Left cardiac atrium (tissue), 4 donors: ENCODE results near the gene PRR32. TPM values are rescaled to one million over a fixed set of nuclear protein-coding genes. Genes with fewer than 3 reads are reported as not detected.
"Not testable (repeated sequence)": the region's sequence is repeated elsewhere in the genome, so short reads cannot be mapped to it uniquely, and the experiment has no call there.

Experiments
- ATAC-seq, 2 donors: fragments of 200-7000 bp; cut with Tn5 transposase; one replicate each; pipeline ENCODE4 v1.9.1; 2020; ENCODE audit warnings: mild to moderate bottlenecking in 2 of 2, moderate library complexity in 2 of 2
- DNase-seq: peaks from one replicate; pipeline ENCODE4 v3.0.0-alpha.2; 2020
- intact Hi-C, 2 donors: fragments of 100-400 bp; cut with DNase I; formaldehyde crosslinking; loops; one replicate each; pipeline versions ENCODE4 v1.14.1 to v1.15.1; 2022 to 2023
- long read RNA-seq: library from polyadenylated mRNA; unstranded; transcript quantifications from one replicate; pipeline ENCODE4 v2.0.0, GENCODE V29; 2021
- total RNA-seq, 2 donors: library from RNA; stranded (reverse); fragmentation: NEBNext Ultra II Directional; extraction: Animal tissue kit (Norgen Biotek cat#: 25700); gene quantifications; one replicate each; pipeline ENCODE4 v1.2.1, GENCODE V29; 2021
- donor health status: DM: no; HTN: yes; CAD: no.
- donor health status: DM: no; HTN: yes; CAD: no; lungs with severe emphysema.
- donor health status: DM: yes; HTN: yes; CAD: no.
- donor health status: Dilated cardiomyopathy.

Gene PRR32
- total RNA-seq: 1 to 10 TPM; 3.9 to 4.9 TPM
- long read RNA-seq, partial matches to known transcripts: 0 of 1 reads
- long read RNA-seq, other reads (novel, unspliced or antisense): 0 of 1 reads

DNA sequence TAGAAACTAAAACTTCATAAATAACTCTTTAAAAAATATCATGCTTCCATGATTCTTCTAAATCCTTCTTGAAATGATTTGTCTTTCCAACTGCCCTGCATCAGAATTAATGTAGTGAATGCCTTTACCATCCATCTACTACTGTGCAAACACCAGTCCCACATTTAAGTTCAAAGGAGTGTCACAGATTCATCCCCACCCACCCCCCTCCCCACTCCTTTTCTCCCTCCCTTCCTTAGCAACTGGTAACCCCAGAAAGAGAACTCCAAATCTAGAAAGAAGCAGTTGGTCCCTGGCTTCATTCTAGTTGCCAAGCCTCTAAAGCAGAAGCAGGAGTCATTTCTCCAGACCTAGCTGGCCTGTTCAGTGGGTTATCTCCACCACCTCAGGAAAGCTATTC, at the start of gene PRR32:
Gene PRR32, plus strand, starts transcription at position 301 of the 400 bp plus-strand sequence. CDS start 115 bp downstream, outside the sequence.
- intact Hi-C loops: no loop called here
- ATAC-seq: no peak

DNA sequence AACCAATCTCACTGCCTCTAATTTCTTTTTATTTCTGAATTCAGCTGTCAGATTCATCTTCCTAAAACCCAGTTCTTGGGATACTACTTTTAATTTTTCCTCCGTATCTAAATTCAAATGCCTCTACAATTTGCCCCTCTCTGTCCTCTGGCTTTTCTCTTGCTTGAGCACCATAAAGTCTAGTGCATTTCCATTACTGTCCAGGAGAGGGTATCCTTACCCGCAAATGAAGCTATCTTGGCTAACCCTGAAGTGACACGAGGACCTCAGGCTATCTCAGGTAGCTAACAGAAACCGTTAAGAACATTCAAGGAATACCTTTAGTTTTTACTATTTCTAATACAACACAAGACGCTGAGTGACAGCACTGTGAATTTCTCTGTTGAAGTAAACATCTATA, 49.4 kb upstream of the PRR32 start:
- DNase-seq: no peak
- peak in 1 of 2 donors; percentile 30 for ATAC-seq
- intact Hi-C loops: no loop called here

More for the DNA sequence above, at the start of gene PRR32:
- DNase-seq: no peak

GRCh38 chrX:126785539-126785938, 34.0 kb upstream of the PRR32 start:
- ATAC-seq: no peak
- intact Hi-C loops: no loop called here
- no peak for DNase-seq

- intact Hi-C loops: no loop called here
- DNase-seq (no peak), ATAC-seq (no peak)
These were observed 20.5 kb upstream of the PRR32 start for GRCh38 chrX:126799059-126799458.

GRCh38 chrX:126806784-126807183, 12.7 kb upstream of the PRR32 start:
- intact Hi-C loops, DNase-seq, ATAC-seq: not testable (repeated sequence)

- DNase-seq (no peak), ATAC-seq (no peak)
- intact Hi-C loops: no loop called here
These were observed 3.7 kb upstream of the PRR32 start for GRCh38 chrX:126815806-126816205.

GRCh38 chrX:126820700-126821420, 1.3 kb downstream of the PRR32 start:
- intact Hi-C loops: loop anchor here in 1 of 2 donors (10.0 kb wide), 1 partner anchor 214 kb away; no protein-coding TSS in a partner anchor
- DNase-seq (peak; percentile 50), ATAC-seq (peak; percentile 82 to 97)

- DNase-seq (no peak), ATAC-seq (no peak)
- intact Hi-C loops: loop anchor here in 1 of 2 donors (10.0 kb wide), 1 partner anchor 210 kb away; no protein-coding TSS in a partner anchor
These were observed 4.9 kb downstream of the PRR32 start for GRCh38 chrX:126824338-126825007.

GRCh38 chrX:126825566-126826193, 6.2 kb downstream of the PRR32 start:
- ATAC-seq (no peak), DNase-seq (no peak)
- intact Hi-C loops: loop anchor here in 1 of 2 donors (10.0 kb wide), 1 partner anchor 209 kb away; no protein-coding TSS in a partner anchor

- ATAC-seq: no peak
- intact Hi-C loops: no loop called here
- no peak for DNase-seq
These were observed 16.7 kb downstream of the PRR32 start for GRCh38 chrX:126836186-126836585.

- DNase-seq: no peak
- intact Hi-C loops: no loop called here
- ATAC-seq: no peak
These were observed 27.6 kb downstream of the PRR32 start for GRCh38 chrX:126847143-126847542.

DNA sequence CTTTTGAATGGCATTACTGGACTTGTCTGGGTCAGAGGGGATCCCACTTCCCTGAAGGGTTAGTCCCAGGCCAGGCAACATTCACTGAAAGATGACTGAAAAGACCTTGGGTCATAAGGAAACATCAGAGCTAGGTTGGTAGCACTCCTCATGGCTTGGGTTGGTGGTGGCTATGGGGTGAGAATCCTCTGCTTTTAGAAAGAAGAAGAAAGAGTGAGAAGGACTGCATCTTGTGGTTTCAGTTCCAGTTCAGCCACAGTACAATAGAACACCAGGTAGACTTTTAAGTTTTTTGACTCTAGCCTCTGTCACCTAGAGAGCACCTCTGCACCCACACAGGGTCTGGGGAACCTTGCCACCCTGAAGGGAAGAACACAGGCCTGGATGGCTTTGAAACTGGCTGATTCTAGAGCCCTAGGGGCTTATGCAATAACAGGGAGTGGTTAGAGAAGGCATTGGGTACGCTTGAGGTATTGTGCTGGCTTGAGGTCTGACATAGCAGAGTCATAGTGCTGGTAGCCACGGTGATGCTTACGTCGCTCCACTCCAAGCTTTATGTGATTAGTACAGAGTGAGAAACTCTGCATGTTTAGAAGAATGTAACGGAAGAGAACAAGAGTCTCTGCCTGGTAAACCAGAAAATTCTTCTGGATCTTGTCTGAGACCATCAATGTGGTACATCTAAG, 36.5 kb downstream of the PRR32 start:
- no peak for ATAC-seq
- intact Hi-C loops: no loop called here
- DNase-seq: no peak
